ENCODE measurements around the gene PHACTR1. TPM values are rescaled to one million over a fixed set of nuclear protein-coding genes. Genes with fewer than 3 reads are reported as not detected.

The PHACTR1 gene
- total RNA-seq, 1 experiment from 2014 or later: 2.9 TPM

DNA sequence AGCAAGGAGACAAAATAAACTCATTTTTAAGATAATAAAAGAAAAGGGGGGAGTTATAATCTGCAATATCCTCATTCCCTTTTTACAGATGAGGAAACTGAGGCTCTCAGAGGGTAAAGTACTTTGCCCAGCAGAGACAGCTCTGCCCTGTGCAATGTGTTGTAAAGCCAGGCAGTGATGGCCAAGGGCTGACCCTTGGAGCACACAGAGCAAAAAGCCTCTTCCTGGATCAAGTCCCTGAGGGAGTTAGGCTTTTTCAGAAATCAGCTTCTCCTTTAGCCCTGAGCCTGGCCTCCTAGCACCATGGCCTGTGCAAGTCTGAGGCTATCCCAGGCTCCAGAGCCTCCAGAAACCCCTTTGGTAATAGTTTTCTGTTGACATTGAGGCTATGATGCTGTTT lies 234.8 kb downstream of the PHACTR1 start:
- in situ Hi-C loops (cut with HindIII; ENCODE audit: low pct_unique_long_range_greater_than_20kb, low sequenced_read_pairs): no loop called here
- no peak for DNase-seq (ENCODE audit: low read depth, low spot score)

DNA sequence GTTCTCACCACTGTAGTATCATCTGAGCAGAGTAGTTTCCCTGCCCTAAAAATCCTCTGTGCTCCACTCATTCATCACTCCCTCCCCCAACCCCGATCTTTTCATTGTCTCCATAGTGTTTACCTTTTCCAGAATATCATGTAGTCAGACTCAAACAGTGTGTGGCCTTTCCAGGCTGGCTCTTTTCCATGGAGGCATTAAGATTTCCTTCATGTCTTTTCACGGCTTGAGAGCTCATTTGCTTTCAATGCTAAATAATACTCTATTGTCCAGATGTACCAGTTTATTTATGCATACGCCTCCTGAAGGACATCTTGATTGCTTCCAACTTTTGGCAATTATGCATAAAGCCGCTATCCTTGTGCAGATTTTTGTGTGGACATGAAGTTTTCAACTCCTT lies 235.8 kb downstream of the PHACTR1 start:
- in situ Hi-C loops (cut with HindIII; ENCODE audit: low pct_unique_long_range_greater_than_20kb, low sequenced_read_pairs): no loop called here

DNA sequence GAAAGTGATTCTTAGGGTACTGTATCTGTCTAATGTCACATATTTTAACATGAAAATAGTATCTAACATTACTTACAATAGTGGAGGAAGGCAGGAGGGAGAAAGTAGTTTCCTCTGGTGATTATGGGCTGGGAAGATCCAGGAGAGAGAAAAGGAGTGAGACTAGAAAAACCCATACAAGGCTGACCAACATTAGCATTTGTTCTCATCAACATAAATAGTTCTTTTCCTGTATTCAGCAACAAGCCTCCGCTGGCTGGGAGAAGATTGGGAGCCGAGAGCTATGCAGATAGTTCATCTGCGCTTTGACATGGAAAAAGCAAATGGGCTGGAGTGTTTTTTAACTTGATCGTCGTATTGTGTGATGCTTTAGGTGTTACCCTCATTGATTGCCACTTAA lies 239.4 kb downstream of the PHACTR1 start:
- in situ Hi-C loops (cut with HindIII; ENCODE audit: low pct_unique_long_range_greater_than_20kb, low sequenced_read_pairs): no loop called here
- DNase-seq (ENCODE audit: low read depth, low spot score): no peak

More for the DNA sequence above, 235.8 kb downstream of the PHACTR1 start:
- DNase-seq (ENCODE audit: low read depth, low spot score): no peak

DNA sequence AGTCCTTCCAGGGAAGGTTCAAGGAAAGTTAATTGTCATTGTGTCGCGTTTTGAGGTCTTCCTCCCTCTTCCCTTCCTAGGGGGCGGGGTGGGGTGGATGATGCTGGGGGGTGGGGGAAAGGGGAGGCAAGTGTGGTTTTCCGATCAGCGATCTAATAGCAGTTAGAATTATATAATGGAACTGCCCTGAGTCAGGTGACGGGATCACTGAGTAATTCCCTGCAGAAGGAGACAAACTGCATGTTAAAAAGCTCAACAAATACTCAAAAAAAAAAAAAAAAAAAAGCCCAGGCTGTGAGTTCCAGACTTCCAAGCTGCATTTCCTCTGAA lies 240.4 kb downstream of the PHACTR1 start:
- DNase-seq (ENCODE audit: low read depth, low spot score): no peak
- in situ Hi-C loops (cut with HindIII; ENCODE audit: low pct_unique_long_range_greater_than_20kb, low sequenced_read_pairs): no loop called here

DNA sequence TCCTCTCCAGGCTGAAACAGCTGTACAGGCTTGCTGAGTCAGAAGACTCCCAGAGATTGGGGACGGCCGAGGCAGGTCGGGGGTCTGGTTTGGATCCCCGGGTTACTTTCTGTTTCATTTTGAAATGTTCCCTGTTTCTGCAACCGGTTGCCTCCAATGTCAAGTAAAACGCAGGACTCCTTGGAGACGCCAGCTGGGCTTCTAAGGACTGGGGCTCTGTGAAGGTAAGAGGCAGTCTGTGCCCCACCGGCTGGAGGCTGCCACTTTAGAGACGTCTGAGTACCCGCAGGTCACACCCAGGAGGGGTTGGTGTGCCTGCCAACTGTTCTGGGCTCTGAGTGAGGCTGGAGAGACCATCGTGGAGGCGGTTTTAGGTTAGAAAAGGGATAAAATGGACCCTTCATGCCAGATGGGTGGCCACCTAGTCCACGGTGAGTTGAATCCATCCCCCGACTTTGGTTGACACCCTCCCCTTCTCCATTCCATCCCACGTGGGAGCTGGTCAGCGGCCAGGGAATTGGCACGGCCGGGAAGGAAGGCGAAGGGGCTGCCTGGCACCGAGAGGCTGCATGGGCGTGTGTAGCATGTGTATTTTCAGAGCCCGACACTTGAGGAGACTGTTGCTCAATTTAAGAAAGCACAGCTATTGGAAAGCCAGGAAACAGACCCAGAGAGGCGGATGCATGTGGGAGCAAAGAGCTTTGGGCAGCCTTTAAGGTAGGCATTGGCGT lies 240.9 kb downstream of the PHACTR1 start:
- in situ Hi-C loops (cut with HindIII; ENCODE audit: low pct_unique_long_range_greater_than_20kb, low sequenced_read_pairs): no loop called here
- peak; percentile 36 for DNase-seq (ENCODE audit: low read depth, low spot score)

DNA sequence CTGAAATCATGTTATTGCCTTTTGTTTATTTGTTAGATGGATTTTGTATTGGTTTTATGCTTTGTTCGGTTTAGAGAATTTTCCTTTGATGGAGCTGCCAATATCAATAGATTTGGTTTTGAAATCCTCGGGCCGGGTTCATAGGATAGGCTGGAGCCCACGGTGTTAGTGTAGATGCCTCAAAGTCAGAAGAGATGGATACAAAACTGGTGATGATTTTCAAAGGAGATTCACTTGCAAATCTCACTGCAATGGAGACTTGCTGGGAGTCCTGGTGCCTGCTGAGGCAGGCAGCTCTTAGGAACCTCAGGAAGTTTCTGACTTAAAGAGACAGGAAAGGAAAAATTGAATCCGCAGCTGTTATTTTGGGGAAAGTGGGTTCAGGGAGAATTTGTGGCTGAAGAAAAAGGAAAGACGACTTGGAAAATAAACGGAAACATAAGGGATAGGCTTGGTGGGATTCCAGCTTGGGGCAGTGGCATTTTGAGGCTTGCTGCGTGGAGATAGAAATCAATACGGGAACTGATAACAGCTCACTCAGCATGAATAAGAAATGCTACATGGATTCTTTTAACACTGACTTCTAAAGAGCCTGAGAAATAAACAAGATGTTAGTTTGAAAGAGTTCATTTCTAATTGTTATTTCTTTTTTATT lies 241.6 kb downstream of the PHACTR1 start:
- no peak for DNase-seq (ENCODE audit: low read depth, low spot score)
- in situ Hi-C loops (cut with HindIII; ENCODE audit: low pct_unique_long_range_greater_than_20kb, low sequenced_read_pairs): no loop called here

DNA sequence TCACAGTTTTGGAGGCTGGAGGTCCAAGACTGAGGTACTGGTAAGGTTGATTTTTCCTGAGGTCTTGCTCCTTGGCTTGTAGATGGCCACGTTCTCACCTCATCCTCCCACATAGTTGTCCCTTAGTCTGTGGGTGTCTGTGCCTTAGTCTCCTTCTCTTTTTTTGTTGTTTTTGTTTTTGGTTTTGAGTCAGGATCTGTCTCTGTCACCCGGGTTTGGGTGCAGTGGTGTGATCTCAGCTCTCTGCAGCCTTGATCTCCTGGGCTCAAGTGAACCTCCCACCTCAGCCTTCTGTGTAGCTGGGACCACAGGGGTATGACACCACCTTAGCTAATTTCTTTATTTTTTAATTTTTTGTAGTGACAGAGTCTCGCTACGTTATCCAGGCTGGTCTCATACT lies 245.2 kb downstream of the PHACTR1 start:
- DNase-seq (ENCODE audit: low read depth, low spot score): no peak
- in situ Hi-C loops (cut with HindIII; ENCODE audit: low pct_unique_long_range_greater_than_20kb, low sequenced_read_pairs): no loop called here

DNA sequence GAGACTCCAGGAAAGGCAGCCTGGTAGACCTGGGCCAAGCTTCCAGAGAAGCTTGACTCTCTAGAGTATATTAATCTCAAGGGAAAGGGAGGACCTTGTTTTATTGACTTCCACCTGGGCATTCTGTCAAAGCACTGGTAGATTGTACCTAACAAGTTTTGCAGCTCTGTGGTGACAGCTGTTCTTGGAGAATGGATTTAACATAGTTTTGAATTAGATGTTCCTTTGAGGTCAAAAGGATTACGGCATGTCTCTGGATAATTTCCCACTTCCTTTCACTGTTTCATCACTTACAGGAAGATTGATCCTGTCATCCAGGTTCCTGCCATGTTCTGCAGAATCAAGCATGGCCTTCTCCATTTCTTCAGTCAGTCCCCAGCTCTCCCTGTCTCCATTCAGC lies 246.0 kb downstream of the PHACTR1 start:
- DNase-seq (ENCODE audit: low read depth, low spot score): no peak
- in situ Hi-C loops (cut with HindIII; ENCODE audit: low pct_unique_long_range_greater_than_20kb, low sequenced_read_pairs): no loop called here

DNA sequence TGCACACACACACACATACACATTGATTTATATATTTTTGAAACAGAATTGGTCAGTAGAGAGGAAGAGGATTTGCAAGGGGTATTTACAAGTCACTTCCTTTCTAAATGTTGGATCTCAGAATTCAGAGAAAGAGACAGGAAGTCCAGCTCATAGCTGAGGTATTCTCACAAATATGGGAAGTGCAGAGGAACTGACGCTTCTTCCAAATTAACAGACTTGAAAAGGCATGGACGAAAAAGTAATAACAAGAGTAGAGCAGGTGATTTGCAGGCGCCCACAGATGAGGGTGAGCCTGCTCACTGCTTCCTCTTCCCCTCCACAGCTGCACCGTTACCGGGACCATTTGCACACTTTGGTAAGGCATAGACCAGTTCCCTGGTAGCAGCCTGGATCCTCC lies 246.4 kb downstream of the PHACTR1 start:
- in situ Hi-C loops (cut with HindIII; ENCODE audit: low pct_unique_long_range_greater_than_20kb, low sequenced_read_pairs): no loop called here
- DNase-seq (ENCODE audit: low read depth, low spot score): no peak

DNA sequence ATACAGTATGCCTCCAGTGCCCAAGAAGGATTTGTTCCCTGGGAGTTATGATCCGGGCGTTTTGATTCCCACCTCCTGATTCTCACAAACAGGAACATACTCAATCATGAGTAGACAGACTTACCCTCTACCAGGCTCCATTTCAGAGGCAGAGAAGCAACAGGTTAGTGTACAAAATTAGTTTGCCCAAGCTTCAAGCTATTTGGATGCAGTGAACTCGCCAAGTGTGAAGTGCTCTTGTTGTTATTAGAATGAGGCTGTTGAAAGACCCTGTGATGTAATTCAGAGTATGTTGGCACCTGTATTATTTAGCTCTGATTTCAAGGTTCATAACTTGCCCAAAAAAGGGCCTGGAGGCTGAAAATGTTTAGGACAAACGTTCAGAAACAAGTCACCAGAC lies 247.0 kb downstream of the PHACTR1 start:
- no peak for DNase-seq (ENCODE audit: low read depth, low spot score)
- in situ Hi-C loops (cut with HindIII; ENCODE audit: low pct_unique_long_range_greater_than_20kb, low sequenced_read_pairs): no loop called here

DNA sequence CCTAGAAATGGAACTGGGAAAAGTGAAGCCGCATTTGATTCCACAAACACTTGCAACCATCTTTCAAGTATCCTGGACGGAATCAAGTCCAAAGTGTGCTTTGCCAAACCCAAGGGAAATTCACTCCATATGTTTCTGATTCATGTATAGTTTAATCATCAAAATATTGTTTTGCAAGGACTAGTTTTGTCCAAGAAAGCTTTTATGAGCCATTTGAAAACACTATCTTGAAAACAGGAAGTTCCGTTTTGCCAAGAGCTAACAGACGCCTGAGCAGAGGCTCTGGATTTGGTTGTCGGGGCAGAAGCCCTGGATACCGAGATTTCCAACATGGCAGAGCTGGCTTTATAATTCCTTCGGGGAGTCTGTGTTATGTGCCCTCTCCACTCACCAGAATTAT lies 251.1 kb downstream of the PHACTR1 start:
- in situ Hi-C loops (cut with HindIII; ENCODE audit: low pct_unique_long_range_greater_than_20kb, low sequenced_read_pairs): no loop called here
- DNase-seq (ENCODE audit: low read depth, low spot score): no peak

DNA sequence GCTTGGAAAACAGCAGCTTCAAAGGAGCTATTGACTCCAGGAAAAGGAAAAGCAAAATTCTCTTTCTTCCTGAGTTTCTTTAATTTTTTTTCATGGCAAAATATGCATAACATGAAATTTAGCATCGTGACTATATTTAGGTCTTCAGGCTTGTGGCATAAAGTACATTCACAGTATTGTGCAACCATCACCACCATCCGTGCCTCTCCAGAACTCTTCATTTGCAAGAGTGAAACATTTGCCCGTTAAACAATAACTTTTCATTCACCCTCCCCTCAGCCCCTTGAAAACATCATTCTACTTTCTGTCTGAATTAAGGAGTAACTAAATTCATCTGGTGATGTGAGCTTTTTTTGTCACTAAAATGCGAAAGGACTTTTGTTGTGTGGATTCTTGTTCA lies 251.7 kb downstream of the PHACTR1 start:
- in situ Hi-C loops (cut with HindIII; ENCODE audit: low pct_unique_long_range_greater_than_20kb, low sequenced_read_pairs): no loop called here
- DNase-seq (ENCODE audit: low read depth, low spot score): no peak

DNA sequence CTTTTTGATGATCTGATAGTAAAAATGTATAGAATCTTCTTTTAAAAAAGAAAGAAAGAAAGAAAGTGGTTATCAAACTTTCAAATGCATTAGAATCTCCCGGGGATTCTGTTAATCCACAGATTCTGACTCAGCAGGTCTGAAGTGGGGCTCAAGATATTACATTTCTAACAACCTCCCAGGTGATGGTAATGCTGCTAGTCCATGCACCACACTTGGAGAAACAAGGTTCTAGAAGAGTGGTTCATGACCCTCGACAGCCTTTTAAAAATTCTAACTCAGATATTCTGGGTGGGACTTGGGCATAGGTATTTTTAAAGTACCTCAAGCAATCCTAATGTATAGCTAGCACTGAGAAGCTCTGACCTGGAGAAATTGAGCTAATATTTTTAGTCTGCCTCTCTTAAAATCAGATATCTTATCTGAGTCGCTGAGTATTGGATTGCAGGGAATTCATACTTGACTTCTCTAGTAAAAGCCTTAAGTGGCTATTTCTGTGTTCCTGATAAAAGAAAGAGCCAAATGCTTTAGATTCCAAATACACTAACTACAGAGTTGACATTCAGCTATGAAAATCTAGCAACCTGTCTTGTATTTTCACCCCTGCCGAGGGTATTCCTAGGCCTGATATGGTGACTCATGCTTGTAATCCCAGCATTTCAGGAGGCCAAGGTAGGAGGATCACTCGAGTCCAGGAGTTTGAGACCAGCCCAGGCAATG lies 252.4 kb downstream of the PHACTR1 start:
- in situ Hi-C loops (cut with HindIII; ENCODE audit: low pct_unique_long_range_greater_than_20kb, low sequenced_read_pairs): no loop called here
- DNase-seq (ENCODE audit: low read depth, low spot score): no peak

DNA sequence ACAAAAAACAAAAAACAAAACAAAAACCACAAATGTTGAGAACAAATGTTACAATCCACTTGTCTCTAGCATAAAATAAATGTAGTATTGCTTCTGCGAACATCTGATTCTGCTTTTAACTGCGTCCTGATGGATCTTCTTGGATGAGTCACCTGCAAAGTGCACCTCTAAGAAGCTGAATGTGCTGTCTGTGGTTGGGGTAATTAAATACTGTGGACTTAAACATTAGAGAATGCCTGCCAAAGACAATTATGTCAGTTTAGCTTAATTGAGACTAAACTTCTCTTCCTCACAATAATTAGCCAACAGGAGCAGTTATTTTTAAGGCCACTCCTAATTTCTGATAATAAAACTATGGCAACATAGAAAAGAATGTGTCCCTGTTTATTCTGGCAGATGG lies 253.4 kb downstream of the PHACTR1 start:
- no peak for DNase-seq (ENCODE audit: low read depth, low spot score)
- in situ Hi-C loops (cut with HindIII; ENCODE audit: low pct_unique_long_range_greater_than_20kb, low sequenced_read_pairs): no loop called here

DNA sequence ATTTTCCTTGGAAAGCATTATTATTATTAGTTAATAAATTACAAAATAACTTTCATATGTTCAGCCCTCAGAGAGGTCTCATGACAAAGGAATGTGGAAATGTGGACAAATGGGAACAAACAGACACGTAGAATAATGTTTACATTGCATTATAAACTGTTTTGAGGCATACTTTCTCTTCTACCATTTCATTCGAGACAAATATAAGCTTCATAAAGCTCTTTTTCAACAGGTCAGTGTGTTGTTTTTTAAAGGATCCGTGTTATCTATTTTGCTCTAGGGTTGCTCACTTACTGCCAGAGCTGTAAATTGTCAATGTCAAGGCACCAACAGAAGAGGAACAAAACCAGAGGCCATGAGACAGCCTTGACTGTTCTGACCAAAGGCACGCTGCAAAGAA lies 256.8 kb downstream of the PHACTR1 start:
- in situ Hi-C loops (cut with HindIII; ENCODE audit: low pct_unique_long_range_greater_than_20kb, low sequenced_read_pairs): no loop called here
- no peak for DNase-seq (ENCODE audit: low read depth, low spot score)

DNA sequence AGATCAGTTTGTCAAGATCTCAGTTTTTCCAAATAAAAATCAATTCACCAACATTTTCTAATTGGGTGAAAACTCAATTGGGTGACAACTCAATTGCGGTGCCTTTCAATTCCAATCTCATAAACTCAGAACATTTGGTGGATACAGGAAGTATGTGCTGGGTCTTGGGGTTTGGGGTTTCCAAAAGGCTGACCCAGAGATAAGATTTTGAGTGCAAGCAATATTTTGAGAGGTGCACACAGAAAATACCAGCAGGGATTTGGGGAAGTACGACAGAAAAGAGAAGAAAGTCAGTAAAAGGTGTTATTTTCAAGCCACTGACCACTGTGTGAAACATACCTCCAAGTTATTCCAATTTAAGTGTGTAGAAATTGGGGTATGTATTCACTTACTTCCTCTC lies 258.0 kb downstream of the PHACTR1 start:
- no peak for DNase-seq (ENCODE audit: low read depth, low spot score)
- in situ Hi-C loops (cut with HindIII; ENCODE audit: low pct_unique_long_range_greater_than_20kb, low sequenced_read_pairs): no loop called here

DNA sequence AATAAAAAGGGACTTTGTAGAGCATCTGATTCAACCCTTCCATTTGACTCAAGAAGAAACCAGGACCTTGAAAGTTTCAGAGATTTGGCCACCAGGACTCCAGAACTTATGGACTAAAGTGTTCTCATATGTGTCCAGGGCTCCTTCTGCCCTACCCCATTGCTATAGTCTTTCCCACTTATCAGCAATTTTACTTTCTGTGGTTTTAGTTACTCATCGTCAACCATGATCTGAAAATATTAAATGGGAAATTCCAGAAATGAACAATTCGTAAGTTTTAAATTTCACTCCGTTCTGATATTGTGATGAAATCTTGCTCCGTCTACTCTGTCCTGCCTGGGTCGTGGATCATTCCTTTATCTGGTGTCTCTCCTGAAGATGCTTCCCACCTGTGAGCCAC lies 259.8 kb downstream of the PHACTR1 start:
- in situ Hi-C loops (cut with HindIII; ENCODE audit: low pct_unique_long_range_greater_than_20kb, low sequenced_read_pairs): no loop called here
- DNase-seq (ENCODE audit: low read depth, low spot score): no peak

DNA sequence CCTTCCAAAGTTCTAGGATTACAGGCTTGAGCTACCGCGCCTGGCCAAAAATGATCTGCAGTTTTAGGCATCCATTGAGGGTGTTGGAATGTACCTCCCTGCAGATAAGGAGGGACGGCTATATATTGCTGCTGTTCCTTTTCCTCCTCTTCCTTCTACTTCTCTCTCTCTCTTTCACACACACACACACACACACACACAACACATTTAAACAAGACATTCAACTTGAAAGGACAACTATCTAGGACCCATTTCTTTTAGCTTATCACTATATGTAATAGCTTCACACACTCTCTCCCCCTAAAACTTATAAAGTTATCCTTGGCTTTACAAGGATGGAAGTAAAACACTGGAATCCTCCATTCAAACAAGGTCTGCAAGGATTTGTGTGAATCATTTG lies 260.6 kb downstream of the PHACTR1 start:
- DNase-seq (ENCODE audit: low read depth, low spot score): no peak
- in situ Hi-C loops (cut with HindIII; ENCODE audit: low pct_unique_long_range_greater_than_20kb, low sequenced_read_pairs): no loop called here

DNA sequence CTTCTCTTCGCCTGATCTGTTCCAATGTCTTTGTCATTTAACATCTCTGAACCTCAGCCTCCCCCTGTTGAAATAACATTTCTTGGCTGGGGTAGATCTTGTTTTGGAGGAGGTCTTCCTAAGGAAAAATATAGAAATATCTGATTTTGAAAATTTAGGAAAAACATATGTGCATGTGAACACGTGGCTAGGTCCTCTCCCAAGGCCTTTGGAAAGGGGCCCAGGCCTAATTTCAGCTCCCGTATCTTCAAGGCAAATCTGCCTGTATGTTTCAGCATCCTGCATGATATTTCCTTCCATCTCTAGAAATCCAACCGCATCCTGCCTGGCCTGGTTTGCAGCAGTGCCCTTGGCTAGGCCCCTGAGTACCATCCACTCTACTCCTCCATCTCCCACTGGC lies 261.2 kb downstream of the PHACTR1 start:
- in situ Hi-C loops (cut with HindIII; ENCODE audit: low pct_unique_long_range_greater_than_20kb, low sequenced_read_pairs): no loop called here
- DNase-seq (ENCODE audit: low read depth, low spot score): no peak

Data from SK-MEL-5 (cell line).